BE2C (cell line): ENCODE data around the gene KCNQ5.

ENCODE experiments used
- DNase-seq: peaks from one replicate; pipeline ENCODE4 v3.0.0-alpha.2; 2020
- H3K27me3 ChIP-seq: fragments of 250-450 bp; sonication (Bioruptor Pico); 2 replicates; pipeline ENCODE4 v1.5.1; 2020; ENCODE audit warnings: mild to moderate bottlenecking
- H3K36me3 ChIP-seq: fragments of 250-450 bp; sonication (Bioruptor Pico); 2 replicates; pipeline ENCODE4 v1.5.1; 2020; ENCODE audit warnings: mild to moderate bottlenecking
- H3K4me1 ChIP-seq: fragments of 250-450 bp; sonication (Bioruptor Pico); 2 replicates; pipeline ENCODE4 v1.5.1; 2020
- H3K4me3 ChIP-seq: 2 replicates; pipeline ENCODE4 v1.5.1; 2011; ENCODE audit warnings: low read depth, low read length
- H3K9me3 ChIP-seq: fragments of 250-450 bp; sonication (Bioruptor Pico); 2 replicates; pipeline ENCODE4 v1.5.1; 2020
- CTCF ChIP-seq: IDR thresholded peaks from 2 replicates; pipeline ENCODE4 v1.5.1; 2012; ENCODE audit warnings: mild to moderate bottlenecking, low read depth, low read length

Gene KCNQ5

DNA sequence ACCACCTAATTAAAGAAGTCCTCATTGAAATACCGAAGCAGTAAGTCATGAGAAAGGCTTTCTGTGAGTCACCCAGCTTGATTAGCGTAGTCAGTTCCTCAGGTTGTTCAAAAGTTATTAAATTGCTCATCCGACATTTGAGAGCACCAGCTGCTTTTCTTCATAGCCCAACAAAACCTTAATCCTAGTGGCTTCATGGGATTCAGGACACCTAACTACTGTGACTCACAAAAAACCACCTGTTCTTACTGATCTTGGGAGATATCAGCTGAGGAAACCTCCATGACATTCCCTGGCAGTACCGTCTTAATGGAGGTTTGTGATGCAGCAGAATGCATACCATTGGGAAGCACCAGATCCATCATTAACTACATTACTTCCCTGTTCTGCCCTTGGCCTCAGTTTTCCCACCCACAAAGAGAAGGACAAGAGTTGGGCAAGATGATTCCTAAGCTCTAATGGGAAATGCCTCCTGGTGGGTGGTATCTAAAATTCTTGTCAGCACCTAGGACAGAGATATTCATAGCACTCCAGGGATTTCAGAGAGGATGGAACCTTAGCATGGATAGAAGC lies 499.6 kb downstream of the KCNQ5 start:
- no peak for TF ChIP-seq CTCF
- no peak overlapping the region for H3K4me3 ChIP-seq
- H3K27me3 ChIP-seq, result no peaks in the 10 kb centered on the region
- no peak for DNase-seq
- H3K36me3 ChIP-seq, result no peaks in the 10 kb centered on the region
- no peaks in the 10 kb centered on the region for H3K4me1 ChIP-seq
- no peaks in the 10 kb centered on the region for H3K9me3 ChIP-seq

GRCh38 chr6:73123632-73124329 lies 501.9 kb downstream of the KCNQ5 start:
- no peak for DNase-seq
- Histone ChIP-seq H3K9me3 (no peaks in the 10 kb centered on the region), H3K4me3 (no peak overlapping the region), H3K27me3 (peaks cover under 1% of the 10 kb centered on the region; the same call in 1 of the 2 replicates), H3K36me3 (no peaks in the 10 kb centered on the region), H3K4me1 (no peaks in the 10 kb centered on the region)
- no peak for TF ChIP-seq CTCF

DNA sequence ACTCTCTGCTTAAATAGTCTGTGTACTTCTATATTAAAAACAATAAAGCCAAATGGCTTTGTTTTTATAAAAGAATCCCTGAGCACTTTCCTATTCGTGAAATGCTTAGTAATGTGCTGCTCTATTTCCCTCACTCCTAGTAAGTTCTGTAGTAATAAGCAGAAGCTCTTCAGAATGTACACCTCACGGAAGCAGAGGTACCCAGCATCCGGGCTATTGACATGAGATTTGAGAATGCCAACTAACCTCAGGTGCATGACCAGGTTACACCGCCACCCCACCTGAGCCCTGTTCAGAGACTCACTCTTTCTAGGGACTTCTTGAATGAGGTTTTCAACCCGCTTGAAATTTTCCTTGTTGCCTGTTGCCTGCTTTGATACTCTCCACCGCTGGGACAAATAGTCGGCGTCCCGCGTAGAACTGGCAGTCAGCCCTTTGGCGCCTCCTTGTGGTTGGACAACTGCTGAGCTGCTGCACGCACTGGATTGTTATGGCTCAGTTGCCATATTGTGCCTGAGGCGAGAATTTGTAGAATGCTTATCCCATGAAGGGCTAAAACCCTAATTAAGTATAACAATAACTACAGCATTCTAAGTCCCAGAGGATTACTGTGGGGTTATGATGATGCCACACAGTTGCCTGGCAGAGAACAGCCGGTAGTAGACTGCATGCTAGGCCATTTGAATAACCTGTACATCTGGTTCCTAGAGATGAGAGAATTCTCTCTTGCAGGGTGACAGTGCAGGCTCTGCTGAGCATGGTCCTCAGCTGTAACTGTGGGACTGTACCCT lies 508.0 kb downstream of the KCNQ5 start:
- TF ChIP-seq CTCF, result peak; percentile 100
- H3K36me3 ChIP-seq, result no peaks in the 10 kb centered on the region
- peaks cover 11% of the 10 kb centered on the region; the same call in 1 of the 2 replicates for H3K27me3 ChIP-seq
- H3K4me3 ChIP-seq, result no peak overlapping the region
- peak; percentile 91 for DNase-seq
- no peaks in the 10 kb centered on the region for H3K9me3 ChIP-seq
- H3K4me1 ChIP-seq, result no peaks in the 10 kb centered on the region

GRCh38 chr6:73131706-73132105 lies 509.8 kb downstream of the KCNQ5 start:
- H3K27me3 ChIP-seq, result peaks cover 11% of the 10 kb centered on the region; the same call in 1 of the 2 replicates

DNA sequence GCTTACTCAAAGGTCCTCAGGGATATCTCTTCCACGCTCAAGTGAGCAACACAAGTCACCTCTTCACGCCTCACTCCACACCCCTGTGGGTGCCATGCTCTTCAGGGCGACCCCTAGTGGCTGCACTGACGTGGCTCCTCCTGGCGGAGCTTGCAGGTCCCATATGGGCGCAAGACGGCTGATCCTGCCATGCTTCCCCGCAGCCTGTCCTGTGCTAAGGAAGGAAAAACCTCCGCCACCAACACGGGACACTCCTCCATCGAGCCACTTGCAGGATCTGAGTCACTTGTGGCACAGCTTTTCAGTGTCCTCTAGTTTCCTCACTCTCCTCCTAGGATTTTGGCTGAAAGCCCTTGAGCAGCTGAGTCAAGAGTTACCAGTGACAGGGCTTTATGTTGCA lies 512.7 kb downstream of the KCNQ5 start:
- Histone ChIP-seq H3K9me3 (no peaks in the 10 kb centered on the region), H3K4me3 (no peak overlapping the region), H3K4me1 (no peaks in the 10 kb centered on the region), H3K36me3 (no peaks in the 10 kb centered on the region), H3K27me3 (peaks cover 2% of the 10 kb centered on the region; the same call in 1 of the 2 replicates)
- DNase-seq, result peak; percentile 77
- peak; percentile 65 for TF ChIP-seq CTCF

More at GRCh38 chr6:73131706-73132105, 509.8 kb downstream of the KCNQ5 start:
- no peaks in the 10 kb centered on the region for H3K4me1 ChIP-seq
- no peak overlapping the region for H3K4me3 ChIP-seq
- TF ChIP-seq CTCF, result no peak
- H3K36me3 ChIP-seq, result no peaks in the 10 kb centered on the region
- no peaks in the 10 kb centered on the region for H3K9me3 ChIP-seq
- no peak for DNase-seq
